ENCODE measurements around the gene ADAT2. TPM values are rescaled to one million over a fixed set of nuclear protein-coding genes. Genes with fewer than 3 reads are reported as not detected.

ADAT2 gene
- total and polyA plus RNA-seq, 2 experiments from 2014 or later: 3.1 to 3.4 TPM

Small RNA genes lying within 50 kb of the gene (small RNA-seq; reads per million reads assigned to genes)
- not detected for gene RNA5SP221

Other genes with a start within 250 kb of the ADAT2 start
- 19.0 and 23.2 TPM in 2 replicates for gene PEX3, start 110 bp upstream of the ADAT2 start, total RNA-seq
- gene PEX3, start 110 bp upstream of the ADAT2 start, polyA plus RNA-seq: 23.4 and 24.5 TPM in 2 replicates
- 117 TPM in 2 replicates for gene FUCA2, start 61.0 kb upstream of the ADAT2 start, total RNA-seq
- gene FUCA2, start 61.0 kb upstream of the ADAT2 start, polyA plus RNA-seq: 141 and 142 TPM in 2 replicates
- 107 and 111 TPM in 2 replicates for gene PHACTR2, start 227.3 kb upstream of the ADAT2 start, total RNA-seq
- gene PHACTR2, start 227.3 kb upstream of the ADAT2 start, polyA plus RNA-seq: 86.6 and 96.8 TPM in 2 replicates